SK-N-SH (cell line): Measurements from ENCODE around the gene NOP9. TPM values are rescaled to one million over a fixed set of nuclear protein-coding genes. Genes with fewer than 3 reads are reported as not detected.

ENCODE experiments used
- CTCF ChIA-PET: fragments of 300-600, 350-600 bp; formaldehyde crosslinking; extraction: SDS; loops from one replicate; lab custom pipeline; 2021; lab: Yijun Ruan, JAX
- POLR2A ChIA-PET: fragments of 350-600 bp; sonication (Branson Sonifier 250); formaldehyde crosslinking; extraction: SDS; loops from one replicate; lab custom pipeline; 2020; ENCODE audit warnings: antibody characterized with exemption, inconsistent platforms; lab: Yijun Ruan, JAX
- DNase-seq: peaks from one replicate; pipeline ENCODE4 v3.0.0; 2012
- H2AFZ ChIP-seq: fragments of 200-600 bp; sonication (generic); 2 replicates; pipeline ENCODE4 v1.8.1; 2016; ENCODE audit warnings: antibody characterized with exemption, mild to moderate bottlenecking, low read depth
- H3F3A ChIP-seq: fragments of 200-600 bp; sonication (generic); replicated peaks from 2 replicates; pipeline ENCODE3; 2016; ENCODE audit warnings: antibody characterized with exemption, mild to moderate bottlenecking; ENCODE audit not compliant: insufficient read depth
- H3K27ac ChIP-seq, 2 experiments: fragments of 200-500 bp in 1 of 2; fragments of 200-600 bp in 1 of 2; sonication (Bioruptor generic) in 1 of 2; sonication (generic), shearing (Covaris generic) in 1 of 2; 2 replicates each; pipeline versions ENCODE4 v1.5.1 to v1.6.1; 2014 to 2016; ENCODE audit warnings: low read depth in 2 of 2, inconsistent platforms in 1 of 2, low read length in 1 of 2, mild to moderate bottlenecking in 1 of 2, mixed read lengths in 1 of 2
- H3K27me3 ChIP-seq: fragments of 200-600 bp; sonication (generic), shearing (Covaris generic); 2 replicates; pipeline ENCODE4 v1.6.1; 2016; ENCODE audit warnings: mixed run types; ENCODE audit not compliant: insufficient read depth
- H3K36me3 ChIP-seq, 2 experiments: fragments of 200-500 bp in 1 of 2; fragments of 200-600 bp in 1 of 2; sonication (Bioruptor generic) in 1 of 2; sonication (generic) in 1 of 2; replicated peaks in 1 of 2; 2 replicates each; pipeline versions ENCODE3 to v1.5.1; 2014 to 2016; ENCODE audit warnings: low read length in 1 of 2, mild to moderate bottlenecking in 1 of 2; ENCODE audit not compliant: insufficient read depth in 2 of 2, control insufficient read depth in 1 of 2
- H3K4me1 ChIP-seq, 2 experiments: fragments of 200-500 bp in 1 of 2; fragments of 200-600 bp in 1 of 2; sonication (Bioruptor generic) in 1 of 2; sonication (generic), shearing (Covaris generic) in 1 of 2; 2 replicates each; pipeline versions ENCODE4 v1.5.1 to v1.6.1; 2014 to 2016; ENCODE audit warnings: low read depth in 1 of 2, low read length in 1 of 2, mixed run types in 1 of 2; ENCODE audit not compliant: insufficient read depth in 2 of 2, control insufficient read depth in 1 of 2
- H3K4me2 ChIP-seq: fragments of 200-600 bp; sonication (generic), shearing (Covaris generic); 2 replicates; pipeline ENCODE4 v1.6.1; 2017; ENCODE audit warnings: mixed run types
- H3K4me3 ChIP-seq, 2 experiments: fragments of 200-500 bp in 1 of 2; fragments of 200-600 bp in 1 of 2; sonication (Bioruptor generic) in 1 of 2; sonication (generic), shearing (Covaris generic) in 1 of 2; 2 replicates each; pipeline versions ENCODE4 v1.5.1 to v1.8.1; 2014 to 2016; ENCODE audit warnings: low read depth in 2 of 2, inconsistent platforms in 1 of 2, low read length in 1 of 2, mild to moderate bottlenecking in 1 of 2, mixed read lengths in 1 of 2, moderate library complexity in 1 of 2
- H3K79me2 ChIP-seq: fragments of 200-600 bp; sonication (generic); 2 replicates; pipeline ENCODE4 v1.8.1; 2017; ENCODE audit warnings: mild to moderate bottlenecking; ENCODE audit not compliant: insufficient read depth
- H3K9ac ChIP-seq: fragments of 200-600 bp; sonication (generic); 2 replicates; pipeline ENCODE4 v1.6.1; 2017; ENCODE audit warnings: mixed run types
- H3K9me2 ChIP-seq: fragments of 200-600 bp; sonication (generic); 2 replicates; pipeline ENCODE4 v1.6.1; 2017; ENCODE audit warnings: mixed run types
- H3K9me3 ChIP-seq: fragments of 200-600 bp; sonication (generic); 2 replicates; pipeline ENCODE4 v1.6.1; 2017; ENCODE audit warnings: mixed run types, mild to moderate bottlenecking, moderate library complexity
- H4K20me1 ChIP-seq: fragments of 200-600 bp; sonication (generic); 2 replicates; pipeline ENCODE4 v1.6.1; 2017; ENCODE audit warnings: mild to moderate bottlenecking, mixed run types; ENCODE audit not compliant: insufficient read depth
- CHD2 ChIP-seq: fragments of 150-350 bp; IDR thresholded peaks from 2 replicates; pipeline ENCODE4 v1.6.1; 2018; ENCODE audit warnings: low read length; ENCODE audit not compliant: partially characterized antibody
- EZH2phosphoT487 ChIP-seq: fragments of 200-600 bp; sonication (generic); IDR thresholded peaks from 2 replicates; pipeline ENCODE4 v1.6.1; 2017; ENCODE audit warnings: low read depth, mixed run types, mild to moderate bottlenecking, antibody characterized with exemption, moderate library complexity, borderline replicate concordance
- FOSL2 ChIP-seq: IDR thresholded peaks from 2 replicates; pipeline ENCODE4 v1.4.0; 2012; ENCODE audit warnings: low read depth, mild to moderate bottlenecking, moderate library complexity, borderline replicate concordance
- FOXJ3 ChIP-seq: sonication (generic); formaldehyde crosslinking; IDR thresholded peaks from 2 replicates; pipeline ENCODE4 v1.5.1; 2020; ENCODE audit warnings: mild to moderate bottlenecking, missing genetic modification reagents
- FOXM1 ChIP-seq: IDR thresholded peaks from 2 replicates; pipeline ENCODE4 v1.4.0; 2012; ENCODE audit warnings: low read depth, mild to moderate bottlenecking
- JUND ChIP-seq: IDR thresholded peaks from 2 replicates; pipeline ENCODE4 v1.4.0; 2012
- MAX ChIP-seq: IDR thresholded peaks from 2 replicates; pipeline ENCODE4 v1.4.0; 2012; ENCODE audit warnings: low read depth
- MEF2A ChIP-seq: IDR thresholded peaks from 2 replicates; pipeline ENCODE4 v1.4.0; 2012; ENCODE audit warnings: low read depth, borderline replicate concordance
- RAD21 ChIP-seq: IDR thresholded peaks from 2 replicates; pipeline ENCODE4 v1.6.1; 2012; ENCODE audit warnings: mild to moderate bottlenecking, low read length
- RCOR1 ChIP-seq: fragments of 150-350 bp; IDR thresholded peaks from 2 replicates; pipeline ENCODE4 v1.6.1; 2017; ENCODE audit warnings: antibody characterized with exemption, low read length
- RFX5 ChIP-seq: IDR thresholded peaks from 2 replicates; pipeline ENCODE4 v1.6.1; 2012; ENCODE audit warnings: mild to moderate bottlenecking, improper control_type of control experiment, low read length
- SIN3A ChIP-seq: IDR thresholded peaks from 2 replicates; pipeline ENCODE4 v1.6.1; 2012; ENCODE audit warnings: low read depth, mild to moderate bottlenecking, low read length, moderate library complexity, borderline replicate concordance
- TEAD4 ChIP-seq: IDR thresholded peaks from 2 replicates; pipeline ENCODE4 v1.4.0; 2012; ENCODE audit warnings: mild to moderate bottlenecking, borderline replicate concordance; ENCODE audit not compliant: insufficient read depth
- YY1 ChIP-seq: IDR thresholded peaks from 2 replicates; pipeline ENCODE4 v1.4.0; 2012; ENCODE audit warnings: low read depth, mild to moderate bottlenecking
- WGBS: methylation state at CpG from one replicate; pipeline ENCODE4 v1.1.6; 2017; ENCODE audit warnings: low lambda C conversion rate; 5-methylcytosine and 5-hydroxymethylcytosine counted together
- polyA plus RNA-seq, 3 experiments: library from polyadenylated mRNA; depleted of rRNA; stranded (reverse); fragments of >200 nt; gene quantifications; 2 replicates each; pipeline ENCODE4 v1.2.3, GENCODE V29; 2012
- TF ChIP-seq, protein P1 (sequence below): IDR thresholded peaks from 2 replicates; pipeline ENCODE4 v1.4.0; 2012; ENCODE audit warnings: low read depth, borderline replicate concordance
- TF ChIP-seq, protein P2 (sequence below): IDR thresholded peaks from 2 replicates; pipeline ENCODE4 v1.6.1; 2012; ENCODE audit warnings: mild to moderate bottlenecking, low read depth, low read length, moderate library complexity

NOP9 gene
- polyA plus RNA-seq, 1 of the 3 experiments (the other 2 are of a cell fraction), result 11.9 TPM

GRCh38 chr14:24277606-24278321, 21.9 kb upstream of the NOP9 start:
- no peak for DNase-seq
- Histone ChIP-seq H3K36me3 (no peaks in the 10 kb centered on the region), H2AFZ (no peak overlapping the region), H3K4me1 (peaks cover 0 to 12% of the 10 kb centered on the region in 2 experiments; a peak in 1 of 4 replicates), H3F3A (no peaks in the 10 kb centered on the region), H3K27me3 (no peaks in the 10 kb centered on the region), H3K4me3 (no peak overlapping the region), H3K9me3 (no peaks in the 10 kb centered on the region), H3K27ac (no peak overlapping the region), H3K4me2 (no peak overlapping the region), H3K79me2 (no peaks in the 10 kb centered on the region), H3K9ac (no peak overlapping the region), H3K9me2 (no peaks in the 10 kb centered on the region), H4K20me1 (no peaks in the 10 kb centered on the region)
- 91% methylated on average over 11 of the region's 11 CpGs for WGBS
- CTCF ChIA-PET, result interaction anchor here (0.8 to 8.9 kb wide), 5 partner anchors 20 to 153 kb away, joined by 3 to 87 read pairs (median 5); partner anchors contain the start of genes CIDEB, DHRS1 and NOP9
- POLR2A ChIA-PET, result interaction anchor here (1.0 kb wide), 1 partner anchor 121 kb away, joined by 3 read pairs; the partner anchor contains the start of gene NYNRIN
- TF ChIP-seq TEAD4, result no peak
- TF ChIP-seq, protein P1, sequence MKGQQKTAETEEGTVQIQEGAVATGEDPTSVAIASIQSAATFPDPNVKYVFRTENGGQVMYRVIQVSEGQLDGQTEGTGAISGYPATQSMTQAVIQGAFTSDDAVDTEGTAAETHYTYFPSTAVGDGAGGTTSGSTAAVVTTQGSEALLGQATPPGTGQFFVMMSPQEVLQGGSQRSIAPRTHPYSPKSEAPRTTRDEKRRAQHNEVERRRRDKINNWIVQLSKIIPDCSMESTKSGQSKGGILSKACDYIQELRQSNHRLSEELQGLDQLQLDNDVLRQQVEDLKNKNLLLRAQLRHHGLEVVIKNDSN, result no peak
- TF ChIP-seq YY1, result no peak
- no peak for TF ChIP-seq FOSL2
- no peak for TF ChIP-seq RCOR1
- TF ChIP-seq RAD21, result no peak

- WGBS, result 89% methylated on average over 5 of the region's 5 CpGs
- Histone ChIP-seq H4K20me1 (no peaks in the 10 kb centered on the region), H3K9me2 (no peaks in the 10 kb centered on the region), H3K4me1 (peaks cover 0 to 12% of the 10 kb centered on the region in 2 experiments; a peak in 1 of 4 replicates), H3K9me3 (no peaks in the 10 kb centered on the region), H3K36me3 (no peaks in the 10 kb centered on the region), H3K27me3 (no peaks in the 10 kb centered on the region), H3K79me2 (no peaks in the 10 kb centered on the region), H3K9ac (no peak overlapping the region), H3K4me3 (no peak overlapping the region), H3F3A (no peaks in the 10 kb centered on the region), H2AFZ (no peak overlapping the region), H3K27ac (no peak overlapping the region), H3K4me2 (no peak overlapping the region)
- DNase-seq, result no peak
- CTCF ChIA-PET, result interaction anchor here (1.0 to 8.9 kb wide), 7 partner anchors 10 to 158 kb away, joined by 3 to 87 read pairs (median 5); partner anchors contain the start of genes CIDEB, DHRS1 and NOP9
- TF ChIP-seq RAD21 (no peak), CHD2 (no peak), MEF2A (no peak), JUND (no peak), FOXJ3 (CRISPR knock-in tag) (no peak), RFX5 (no peak), EZH2phosphoT487 (no peak), MAX (no peak), FOXM1 (no peak), SIN3A (no peak)
- TF ChIP-seq, protein P2, sequence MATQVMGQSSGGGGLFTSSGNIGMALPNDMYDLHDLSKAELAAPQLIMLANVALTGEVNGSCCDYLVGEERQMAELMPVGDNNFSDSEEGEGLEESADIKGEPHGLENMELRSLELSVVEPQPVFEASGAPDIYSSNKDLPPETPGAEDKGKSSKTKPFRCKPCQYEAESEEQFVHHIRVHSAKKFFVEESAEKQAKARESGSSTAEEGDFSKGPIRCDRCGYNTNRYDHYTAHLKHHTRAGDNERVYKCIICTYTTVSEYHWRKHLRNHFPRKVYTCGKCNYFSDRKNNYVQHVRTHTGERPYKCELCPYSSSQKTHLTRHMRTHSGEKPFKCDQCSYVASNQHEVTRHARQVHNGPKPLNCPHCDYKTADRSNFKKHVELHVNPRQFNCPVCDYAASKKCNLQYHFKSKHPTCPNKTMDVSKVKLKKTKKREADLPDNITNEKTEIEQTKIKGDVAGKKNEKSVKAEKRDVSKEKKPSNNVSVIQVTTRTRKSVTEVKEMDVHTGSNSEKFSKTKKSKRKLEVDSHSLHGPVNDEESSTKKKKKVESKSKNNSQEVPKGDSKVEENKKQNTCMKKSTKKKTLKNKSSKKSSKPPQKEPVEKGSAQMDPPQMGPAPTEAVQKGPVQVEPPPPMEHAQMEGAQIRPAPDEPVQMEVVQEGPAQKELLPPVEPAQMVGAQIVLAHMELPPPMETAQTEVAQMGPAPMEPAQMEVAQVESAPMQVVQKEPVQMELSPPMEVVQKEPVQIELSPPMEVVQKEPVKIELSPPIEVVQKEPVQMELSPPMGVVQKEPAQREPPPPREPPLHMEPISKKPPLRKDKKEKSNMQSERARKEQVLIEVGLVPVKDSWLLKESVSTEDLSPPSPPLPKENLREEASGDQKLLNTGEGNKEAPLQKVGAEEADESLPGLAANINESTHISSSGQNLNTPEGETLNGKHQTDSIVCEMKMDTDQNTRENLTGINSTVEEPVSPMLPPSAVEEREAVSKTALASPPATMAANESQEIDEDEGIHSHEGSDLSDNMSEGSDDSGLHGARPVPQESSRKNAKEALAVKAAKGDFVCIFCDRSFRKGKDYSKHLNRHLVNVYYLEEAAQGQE, result no peak
- POLR2A ChIA-PET, result interaction anchor here (1.0 kb wide), 1 partner anchor 121 kb away, joined by 3 read pairs; the partner anchor contains the start of gene NYNRIN
These were observed 21.2 kb upstream of the NOP9 start for GRCh38 chr14:24278424-24278823.
